A673 (cell line): ENCODE data around the gene DLGAP1. TPM values are rescaled to one million over a fixed set of nuclear protein-coding genes. Genes with fewer than 3 reads are reported as not detected.

Source experiments
- BruUV-seq: library from RNA; stranded (reverse); fragments of 400-500 nt; replicated peaks from 2 replicates; lab custom pipeline; 2021; lab: Mats Ljungman, UMichigan
- CTCF ChIA-PET: fragments of 300-600 bp; sonication (Branson Sonifier 250); formaldehyde crosslinking; loops from one replicate; lab custom pipeline; 2022; ENCODE audit warnings: antibody characterized with exemption; lab: Charles Lee
- POLR2A ChIA-PET: fragments of 300-600 bp; sonication (Branson Sonifier 250); formaldehyde crosslinking; loops from one replicate; lab custom pipeline; 2022; ENCODE audit warnings: antibody characterized with exemption; ENCODE audit not compliant: low non-redundant PET; lab: Charles Lee
- DNase-seq: peaks from one replicate; pipeline ENCODE4 v3.0.0-alpha.2; 2015; ENCODE audit warnings: low spot score
- H3K27ac ChIP-seq: fragments of 200-600 bp; sonication (generic); 2 replicates; pipeline ENCODE4 v1.5.1; 2016; ENCODE audit warnings: mixed run types, low read depth, mild to moderate bottlenecking, mixed read lengths, antibody characterized with exemption, low read length; ENCODE audit not compliant: poor library complexity, severe bottlenecking
- H3K27me3 ChIP-seq: fragments of 200-600 bp; sonication (generic); replicated peaks from 2 replicates; pipeline ENCODE4 v1.6.1; 2017; ENCODE audit warnings: mixed run types, low read depth, mild to moderate bottlenecking, mixed read lengths, antibody characterized with exemption, low read length; ENCODE audit not compliant: insufficient read depth, poor library complexity
- H3K36me3 ChIP-seq: fragments of 200-600 bp; sonication (generic); 2 replicates; pipeline ENCODE4 v1.6.1; 2016; ENCODE audit warnings: mixed run types, mild to moderate bottlenecking, mixed read lengths, antibody characterized with exemption, low read length; ENCODE audit not compliant: insufficient read depth, poor library complexity, severe bottlenecking
- H3K4me1 ChIP-seq: fragments of 200-600 bp; sonication (generic); 2 replicates; pipeline ENCODE4 v1.6.1; 2017; ENCODE audit warnings: mixed run types, mild to moderate bottlenecking, mixed read lengths, antibody characterized with exemption, low read length; ENCODE audit not compliant: insufficient read depth, poor library complexity, severe bottlenecking
- H3K4me3 ChIP-seq: fragments of 200-600 bp; sonication (generic); 2 replicates; pipeline ENCODE4 v1.5.1; 2016; ENCODE audit warnings: low read depth, mixed run types, mild to moderate bottlenecking, mixed read lengths, low read length; ENCODE audit not compliant: poor library complexity, severe bottlenecking
- H3K9me3 ChIP-seq: fragments of 200-600 bp; sonication (generic); 2 replicates; pipeline ENCODE4 v1.6.1; 2016; ENCODE audit warnings: mixed run types, low read depth, mild to moderate bottlenecking, mixed read lengths, antibody characterized with exemption, low read length; ENCODE audit not compliant: poor library complexity, severe bottlenecking
- CTCF ChIP-seq: fragments of 300-800, 200-600 bp; sonication (generic); conservative IDR thresholded peaks from 2 replicates; pipeline ENCODE4 v1.5.1; 2017; ENCODE audit warnings: low read depth, mild to moderate bottlenecking, antibody characterized with exemption, low read length, moderate library complexity, mixed read lengths
- EZH2 ChIP-seq: fragments of 200-600 bp; sonication (generic); IDR thresholded peaks from 2 replicates; pipeline ENCODE4 v1.6.1; 2017; ENCODE audit warnings: borderline replicate concordance, low read depth, mild to moderate bottlenecking, mixed read lengths, antibody characterized with exemption, low read length; ENCODE audit not compliant: poor library complexity, severe bottlenecking
- intact Hi-C: fragments of 100-400 bp; cut with micrococcal nuclease; formaldehyde crosslinking; loops from one replicate; pipeline ENCODE4 v1.10.0; 2022; ENCODE audit not compliant: unreplicated experiment
- total RNA-seq: library from RNA; stranded (reverse); gene quantifications from 2 replicates; pipeline ENCODE4 v1.2.3, GENCODE V29; 2021

DLGAP1 gene
- total RNA-seq, 1 experiment from 2014 or later: 135 TPM

DNA sequence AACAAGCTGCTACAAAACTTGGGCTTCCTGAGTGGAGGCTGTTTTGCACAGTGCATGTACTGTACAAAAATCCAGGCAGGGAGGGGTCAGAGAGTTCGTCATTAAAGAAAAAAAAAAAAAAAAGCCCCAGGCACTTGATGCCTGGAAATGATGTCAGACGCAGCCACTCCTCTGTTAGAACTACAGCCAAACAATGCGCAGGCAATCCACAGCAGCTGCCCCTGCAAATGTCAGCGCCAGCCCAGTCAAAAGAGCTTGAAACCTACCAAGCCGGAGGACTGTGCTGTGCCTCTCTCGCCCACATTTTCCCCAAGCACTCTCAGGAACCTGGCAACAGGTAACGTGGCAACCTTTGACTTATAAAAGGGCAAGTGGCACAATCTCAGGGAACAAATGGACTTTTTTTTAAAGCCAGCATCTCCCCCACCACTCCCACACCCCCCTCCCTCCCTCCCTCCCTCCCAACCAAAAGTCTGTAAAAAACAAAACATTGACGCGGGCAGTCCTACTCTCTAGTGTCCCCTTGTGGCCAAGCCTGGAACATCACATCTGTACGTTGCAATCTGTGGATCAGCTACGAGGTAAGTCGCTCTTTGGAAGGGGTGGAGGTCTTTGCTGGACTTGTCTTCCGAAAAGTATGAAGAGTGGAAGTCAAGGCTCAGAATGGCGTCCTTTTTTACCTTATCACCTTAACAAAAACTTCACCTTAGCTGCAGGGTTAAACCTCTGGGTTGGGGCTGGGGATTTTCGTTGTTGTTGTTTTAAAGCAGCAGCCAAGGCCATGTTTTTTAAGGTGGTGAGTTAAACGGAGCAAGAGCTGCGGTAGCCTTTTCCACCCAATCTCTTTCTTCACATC lies 861.0 kb downstream of the DLGAP1 start:
- H3K4me3 ChIP-seq: peak overlapping the region; percentile 41
- H3K4me1 ChIP-seq: peaks cover 51% of the 10 kb centered on the region
- DNase-seq: peak; percentile 94
- intact Hi-C loops: loop anchor here (2.0 kb wide), 3 partner anchors 73 to 311 kb away; no protein-coding TSS in a partner anchor
- CTCF ChIA-PET: interaction anchor here (0.5 to 3.1 kb wide), 12 partner anchors 9 to 671 kb away, joined by 3 to 29 read pairs (median 6); no protein-coding TSS in a partner anchor
- H3K9me3 ChIP-seq: no peaks in the 10 kb centered on the region
- POLR2A ChIA-PET: interaction anchor here (0.5 to 1.0 kb wide), 4 partner anchors 10 to 566 kb away, joined by 5 to 17 read pairs (median 10); no protein-coding TSS in a partner anchor
- TF ChIP-seq CTCF (peak; percentile 75), EZH2 (no peak)
- peak overlapping the region; percentile 94 for H3K27ac ChIP-seq
- no peaks in the 10 kb centered on the region for H3K27me3 ChIP-seq
- H3K36me3 ChIP-seq: peaks cover 17% of the 10 kb centered on the region
- BruUV-seq: TSS peak; percentile 74

GRCh38 chr18:3593381-3593903 lies 861.7 kb downstream of the DLGAP1 start:
- Histone ChIP-seq H3K27ac (peak overlapping the region; percentile 94), H3K4me3 (peak overlapping the region; percentile 41), H3K9me3 (no peaks in the 10 kb centered on the region), H3K27me3 (no peaks in the 10 kb centered on the region), H3K4me1 (peaks cover 51% of the 10 kb centered on the region), H3K36me3 (peaks cover 22% of the 10 kb centered on the region)
- TSS peak; percentile 53 for BruUV-seq
- DNase-seq: peak; percentile 65
- intact Hi-C loops: no loop called here
- TF ChIP-seq EZH2: no peak
- no peak for TF ChIP-seq CTCF
- POLR2A ChIA-PET: interaction anchor here (1.0 kb wide), 2 partner anchors 10 to 311 kb away, joined by 5 to 17 read pairs; no protein-coding TSS in a partner anchor
- CTCF ChIA-PET: interaction anchor here (0.7 to 3.1 kb wide), 9 partner anchors 8 to 344 kb away, joined by 4 to 29 read pairs (median 7); no protein-coding TSS in a partner anchor

GRCh38 chr18:3592864-3593263 lies 862.2 kb downstream of the DLGAP1 start:
- no peaks in the 10 kb centered on the region for H3K9me3 ChIP-seq
- peak overlapping the region; percentile 94 for H3K27ac ChIP-seq
- ChIA-PET POLR2A (no interaction called here), CTCF (interaction anchor here (1.9 kb wide), 1 partner anchor 8 kb away, joined by 14 read pairs; no protein-coding TSS in a partner anchor)
- TF ChIP-seq EZH2: no peak
- TF ChIP-seq CTCF: no peak
- no peak for DNase-seq
- peaks cover 48% of the 10 kb centered on the region for H3K4me1 ChIP-seq
- BruUV-seq: no TSS peak
- peaks cover 22% of the 10 kb centered on the region for H3K36me3 ChIP-seq
- intact Hi-C loops: no loop called here
- H3K27me3 ChIP-seq: no peaks in the 10 kb centered on the region
- H3K4me3 ChIP-seq: no peak overlapping the region
